Fibroblast of villous mesenchyme (primary cell): ENCODE measurements around the gene PIK3R5. TPM values are rescaled to one million over a fixed set of nuclear protein-coding genes. Genes with fewer than 3 reads are reported as not detected.

Experiments used
- DNase-seq: peaks from one replicate; pipeline ENCODE4 v3.0.0-alpha.2; 2010; ENCODE audit warnings: low read depth
- H3K4me3 ChIP-seq: 2 replicates; pipeline ENCODE4 v1.5.1; 2011; ENCODE audit warnings: low read depth, mild to moderate bottlenecking, low read length
- total RNA-seq: library from RNA; depleted of rRNA; stranded (reverse); fragments of >200 nt; gene quantifications from 2 replicates; pipeline ENCODE4 v1.2.3, GENCODE V29; 2012
- TF ChIP-seq, protein P1 (sequence below): IDR thresholded peaks from 2 replicates; pipeline ENCODE4 v1.5.1; 2012; ENCODE audit warnings: low read depth, mild to moderate bottlenecking, low read length; ENCODE audit not compliant: insufficient read depth

PIK3R5 gene
- total RNA-seq, 1 donor: not detected

DNA sequence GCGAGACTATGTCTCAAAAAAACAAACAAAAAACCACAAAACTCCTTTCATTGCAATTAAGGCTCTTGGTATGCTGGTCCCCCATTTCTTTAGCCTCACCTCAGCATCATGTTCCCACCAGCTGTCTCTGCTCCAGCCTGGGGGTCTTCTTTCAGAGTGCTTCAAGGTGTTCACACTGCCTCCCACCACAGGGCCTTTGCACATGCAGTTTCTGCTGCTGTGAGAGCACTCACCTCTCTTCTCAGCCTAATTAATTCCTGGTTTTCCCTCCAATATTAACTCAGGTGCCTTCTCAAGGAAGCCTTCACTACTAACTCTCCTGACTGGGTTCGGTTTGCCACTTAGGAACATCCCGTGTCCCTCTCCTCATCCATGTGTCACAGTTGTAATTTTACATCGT lies 82.2 kb downstream of the PIK3R5 start:
- DNase-seq: no peak
- TF ChIP-seq, protein P1, sequence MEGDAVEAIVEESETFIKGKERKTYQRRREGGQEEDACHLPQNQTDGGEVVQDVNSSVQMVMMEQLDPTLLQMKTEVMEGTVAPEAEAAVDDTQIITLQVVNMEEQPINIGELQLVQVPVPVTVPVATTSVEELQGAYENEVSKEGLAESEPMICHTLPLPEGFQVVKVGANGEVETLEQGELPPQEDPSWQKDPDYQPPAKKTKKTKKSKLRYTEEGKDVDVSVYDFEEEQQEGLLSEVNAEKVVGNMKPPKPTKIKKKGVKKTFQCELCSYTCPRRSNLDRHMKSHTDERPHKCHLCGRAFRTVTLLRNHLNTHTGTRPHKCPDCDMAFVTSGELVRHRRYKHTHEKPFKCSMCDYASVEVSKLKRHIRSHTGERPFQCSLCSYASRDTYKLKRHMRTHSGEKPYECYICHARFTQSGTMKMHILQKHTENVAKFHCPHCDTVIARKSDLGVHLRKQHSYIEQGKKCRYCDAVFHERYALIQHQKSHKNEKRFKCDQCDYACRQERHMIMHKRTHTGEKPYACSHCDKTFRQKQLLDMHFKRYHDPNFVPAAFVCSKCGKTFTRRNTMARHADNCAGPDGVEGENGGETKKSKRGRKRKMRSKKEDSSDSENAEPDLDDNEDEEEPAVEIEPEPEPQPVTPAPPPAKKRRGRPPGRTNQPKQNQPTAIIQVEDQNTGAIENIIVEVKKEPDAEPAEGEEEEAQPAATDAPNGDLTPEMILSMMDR: no peak
- H3K4me3 ChIP-seq: no peak overlapping the region

DNA sequence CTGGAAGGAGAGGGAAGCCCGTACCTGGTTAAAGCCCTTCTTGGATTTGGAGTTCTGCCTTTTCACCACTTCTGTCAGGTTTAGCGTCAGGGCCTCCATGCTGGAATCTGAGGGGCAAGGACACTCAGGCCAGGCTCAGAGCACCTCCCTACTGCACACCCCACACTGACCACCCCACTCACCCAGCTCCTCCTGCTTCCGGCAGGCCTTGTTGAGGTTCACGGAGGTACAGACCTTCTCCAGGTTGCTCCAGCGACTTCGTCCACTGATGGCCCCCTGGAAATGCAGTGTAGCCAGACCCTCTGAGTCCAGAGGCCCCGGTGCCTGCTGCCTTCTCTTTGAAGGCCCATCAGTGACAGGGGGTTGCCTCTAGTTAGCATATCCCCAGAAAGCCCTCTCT lies 83.9 kb downstream of the PIK3R5 start:
- TF ChIP-seq, protein P1: no peak
- H3K4me3 ChIP-seq: no peak overlapping the region
- DNase-seq: no peak

DNA sequence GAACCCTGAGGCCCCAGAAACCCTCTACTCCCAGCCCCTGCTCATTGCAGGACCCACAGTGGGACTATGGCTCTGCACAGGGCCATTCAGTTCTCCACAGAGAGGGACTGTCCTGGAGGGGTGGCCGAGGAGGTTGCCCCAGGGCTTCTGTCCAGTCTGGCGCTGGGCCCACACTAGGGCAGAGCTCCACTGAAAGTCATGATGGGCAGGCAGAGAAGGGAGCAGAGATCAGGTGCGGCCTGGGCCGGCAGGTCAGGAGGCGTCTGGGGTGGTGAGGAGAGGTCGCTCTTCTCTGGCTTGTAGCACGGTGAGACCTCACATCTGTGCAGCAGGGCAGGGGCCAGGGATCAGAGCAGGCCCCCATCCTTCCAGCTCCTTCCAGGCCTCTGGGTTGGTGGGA lies 85.0 kb downstream of the PIK3R5 start:
- TF ChIP-seq, protein P1: no peak
- H3K4me3 ChIP-seq: no peak overlapping the region
- no peak for DNase-seq

DNA sequence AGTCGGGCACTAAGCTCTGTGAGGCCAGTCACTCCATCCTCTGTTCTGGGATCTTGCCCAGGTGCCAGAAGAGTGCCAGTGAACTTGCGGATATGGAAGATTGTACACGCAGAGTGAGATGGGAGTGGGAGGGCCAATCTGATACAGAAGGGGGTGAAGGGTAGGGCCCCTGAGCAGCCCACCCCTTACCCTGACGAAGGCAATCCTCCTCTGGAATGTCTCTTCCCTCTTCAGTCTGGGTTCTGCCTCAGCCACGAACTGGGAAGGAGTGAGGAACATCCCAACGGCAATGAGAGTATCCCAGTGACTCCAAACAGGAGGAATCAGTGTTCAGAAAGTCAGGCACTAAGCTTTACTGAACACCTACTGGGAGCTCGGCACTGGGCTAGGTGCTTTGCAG lies 86.1 kb downstream of the PIK3R5 start:
- no peak for DNase-seq
- TF ChIP-seq, protein P1: no peak
- H3K4me3 ChIP-seq: no peak overlapping the region

DNA sequence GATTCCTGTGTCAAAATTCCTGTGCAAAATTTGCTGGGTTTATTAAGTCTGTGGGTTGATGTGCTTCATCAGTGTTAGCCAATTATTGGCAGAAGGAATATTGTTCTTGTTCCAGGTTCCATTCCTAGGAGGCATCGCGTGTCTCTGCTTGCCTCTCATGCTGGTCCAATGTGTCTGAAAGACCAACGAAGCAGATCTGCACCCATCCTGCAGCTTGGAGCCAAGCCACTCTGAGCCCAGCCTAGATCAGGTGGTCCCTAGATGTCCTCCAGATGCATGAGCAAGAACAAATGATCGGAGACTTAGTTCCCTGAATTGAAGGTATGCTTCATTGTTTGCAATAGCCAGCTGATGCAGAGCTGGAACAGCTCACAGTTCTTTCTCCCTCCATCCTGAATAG lies 87.5 kb downstream of the PIK3R5 start:
- no peak overlapping the region for H3K4me3 ChIP-seq
- TF ChIP-seq, protein P1: no peak
- no peak for DNase-seq

DNA sequence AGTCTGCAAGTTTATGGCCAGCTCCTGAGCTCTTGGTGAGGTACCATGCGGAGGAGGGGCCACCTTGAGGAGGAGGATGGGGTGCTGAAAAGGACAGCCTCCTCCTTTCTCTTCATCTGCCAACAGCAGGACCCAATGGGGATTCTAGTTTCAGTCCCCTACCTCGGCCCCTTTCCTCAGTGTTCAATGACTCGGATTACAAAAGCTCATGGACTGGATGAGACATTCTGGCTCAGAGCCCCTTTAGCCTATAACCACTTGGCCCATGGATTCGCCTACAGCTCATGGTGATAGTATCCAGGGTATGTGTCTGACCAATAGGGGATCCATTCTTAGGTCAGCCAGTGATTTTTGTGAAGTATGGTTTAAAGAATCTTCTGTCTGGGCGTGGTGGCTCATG lies 89.5 kb downstream of the PIK3R5 start:
- TF ChIP-seq, protein P1: no peak
- no peak overlapping the region for H3K4me3 ChIP-seq
- no peak for DNase-seq

DNA sequence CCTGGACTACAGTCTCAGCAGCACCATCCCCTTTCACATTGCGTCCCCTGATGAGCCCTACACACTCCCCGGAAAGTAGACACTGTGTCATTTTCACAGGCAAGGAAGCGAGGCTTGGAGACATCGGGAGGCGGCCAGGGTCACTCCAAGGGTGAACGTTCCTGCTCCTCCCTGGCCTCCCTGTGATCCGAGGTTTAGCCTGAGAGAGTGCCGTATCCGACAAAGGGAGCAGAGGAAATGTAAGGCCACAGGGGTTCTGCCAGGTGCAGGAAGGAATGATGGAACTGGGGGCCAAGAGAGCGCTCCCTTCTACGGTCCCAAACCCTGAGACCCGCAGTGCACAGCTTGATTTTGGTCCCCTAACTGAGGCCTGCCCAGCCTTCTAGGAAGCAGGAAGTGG lies 90.1 kb downstream of the PIK3R5 start:
- no peak overlapping the region for H3K4me3 ChIP-seq
- TF ChIP-seq, protein P1: no peak
- no peak for DNase-seq
